Measurements from ENCODE around the gene CNOT2.

The CNOT2 gene

DNA sequence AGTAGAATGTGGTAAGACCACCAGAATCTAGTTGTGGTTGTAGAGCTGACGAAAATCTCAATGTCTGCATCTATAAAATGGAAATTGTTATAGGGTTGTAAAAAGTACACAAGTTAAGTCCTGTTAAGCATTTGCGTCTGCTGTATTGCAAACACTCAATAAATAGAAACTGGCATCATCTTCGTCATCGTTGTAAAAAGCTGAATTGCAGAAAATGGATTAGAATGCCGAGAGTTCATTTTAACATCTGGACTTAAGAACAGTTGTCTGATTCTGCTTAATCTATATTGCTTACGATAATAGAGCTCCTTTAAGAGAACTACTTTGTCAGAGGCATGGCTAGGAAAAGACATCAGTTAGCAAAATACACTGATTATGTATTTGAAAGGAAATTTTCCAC lies 156.1 kb downstream of the CNOT2 start:
- ATAC-seq, result no peak
- TF ChIP-seq PATZ1 (CRISPR knock-in tag; IDR thresholded peaks at IDR 0.05; ENCODE audit: borderline replicate concordance) (no peak), BACH2 (CRISPR knock-in tag; IDR thresholded peaks at IDR 0.05; ENCODE audit: borderline replicate concordance) (no peak), ZNF565 (CRISPR knock-in tag; conservative IDR thresholded peaks at IDR 0.05; ENCODE audit: low read depth) (no peak), TSHZ2 (CRISPR knock-in tag; IDR thresholded peaks at IDR 0.05) (no peak), SNAI2 (CRISPR knock-in tag; IDR thresholded peaks at IDR 0.05) (no peak), ISL1 (CRISPR knock-in tag; IDR thresholded peaks at IDR 0.05) (no peak), GLIS3 (CRISPR knock-in tag; IDR thresholded peaks at IDR 0.05) (no peak)
- TF ChIP-seq, protein P1, sequence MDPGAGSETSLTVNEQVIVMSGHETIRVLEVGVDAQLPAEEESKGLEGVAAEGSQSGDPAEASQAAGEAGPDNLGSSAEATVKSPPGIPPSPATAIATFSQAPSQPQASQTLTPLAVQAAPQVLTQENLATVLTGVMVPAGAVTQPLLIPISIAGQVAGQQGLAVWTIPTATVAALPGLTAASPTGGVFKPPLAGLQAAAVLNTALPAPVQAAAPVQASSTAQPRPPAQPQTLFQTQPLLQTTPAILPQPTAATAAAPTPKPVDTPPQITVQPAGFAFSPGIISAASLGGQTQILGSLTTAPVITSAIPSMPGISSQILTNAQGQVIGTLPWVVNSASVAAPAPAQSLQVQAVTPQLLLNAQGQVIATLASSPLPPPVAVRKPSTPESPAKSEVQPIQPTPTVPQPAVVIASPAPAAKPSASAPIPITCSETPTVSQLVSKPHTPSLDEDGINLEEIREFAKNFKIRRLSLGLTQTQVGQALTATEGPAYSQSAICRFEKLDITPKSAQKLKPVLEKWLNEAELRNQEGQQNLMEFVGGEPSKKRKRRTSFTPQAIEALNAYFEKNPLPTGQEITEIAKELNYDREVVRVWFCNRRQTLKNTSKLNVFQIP (CRISPR knock-in tag; IDR thresholded peaks at IDR 0.05; ENCODE audit: borderline replicate concordance, low read depth), result no peak
- TF ChIP-seq, protein P2, sequence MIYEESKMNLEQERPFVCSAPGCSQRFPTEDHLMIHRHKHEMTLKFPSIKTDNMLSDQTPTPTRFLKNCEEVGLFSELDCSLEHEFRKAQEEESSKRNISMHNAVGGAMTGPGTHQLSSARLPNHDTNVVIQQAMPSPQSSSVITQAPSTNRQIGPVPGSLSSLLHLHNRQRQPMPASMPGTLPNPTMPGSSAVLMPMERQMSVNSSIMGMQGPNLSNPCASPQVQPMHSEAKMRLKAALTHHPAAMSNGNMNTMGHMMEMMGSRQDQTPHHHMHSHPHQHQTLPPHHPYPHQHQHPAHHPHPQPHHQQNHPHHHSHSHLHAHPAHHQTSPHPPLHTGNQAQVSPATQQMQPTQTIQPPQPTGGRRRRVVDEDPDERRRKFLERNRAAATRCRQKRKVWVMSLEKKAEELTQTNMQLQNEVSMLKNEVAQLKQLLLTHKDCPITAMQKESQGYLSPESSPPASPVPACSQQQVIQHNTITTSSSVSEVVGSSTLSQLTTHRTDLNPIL (CRISPR knock-in tag; IDR thresholded peaks at IDR 0.05; ENCODE audit: low read depth), result no peak

DNA sequence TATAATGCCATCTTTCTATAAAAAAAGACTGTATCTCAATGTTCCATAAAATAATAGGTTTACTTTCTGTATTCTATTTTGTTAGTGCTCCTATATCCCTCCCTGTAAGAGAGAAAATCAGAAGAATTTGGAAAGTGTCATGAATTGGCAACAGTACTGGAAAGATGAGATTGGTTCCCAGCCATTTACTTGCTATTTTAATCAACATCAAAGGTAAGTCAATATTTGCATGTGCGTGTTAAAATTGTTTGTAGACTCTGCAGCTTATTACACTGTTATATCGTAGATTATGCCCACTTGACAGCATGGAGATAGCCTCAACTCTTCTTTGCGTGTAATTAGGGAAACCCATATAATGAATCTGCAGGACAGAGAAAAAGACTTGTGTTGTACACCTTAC lies 156.9 kb downstream of the CNOT2 start:
- TF ChIP-seq CSDC2 (CRISPR knock-in tag; IDR thresholded peaks at IDR 0.05), result no peak
- no peak for TF ChIP-seq ZFP30 (CRISPR knock-in tag; IDR thresholded peaks at IDR 0.05)
- TF ChIP-seq TOX (CRISPR knock-in tag; IDR thresholded peaks at IDR 0.05; ENCODE audit: borderline replicate concordance), result no peak
- no peak for TF ChIP-seq RARB (CRISPR knock-in tag; IDR thresholded peaks at IDR 0.05)
- TF ChIP-seq ZFP3 (CRISPR knock-in tag; IDR thresholded peaks at IDR 0.05), result no peak
- TF ChIP-seq ZNF8 (CRISPR knock-in tag; IDR thresholded peaks at IDR 0.05), result no peak
- no peak for TF ChIP-seq ESRRG (CRISPR knock-in tag; IDR thresholded peaks at IDR 0.05)
- no peak for TF ChIP-seq GLIS3 (CRISPR knock-in tag; IDR thresholded peaks at IDR 0.05)
- TF ChIP-seq ZC3H10 (CRISPR knock-in tag; IDR thresholded peaks at IDR 0.05), result no peak
- no peak for TF ChIP-seq ISL1 (CRISPR knock-in tag; IDR thresholded peaks at IDR 0.05)
- ATAC-seq, result no peak

DNA sequence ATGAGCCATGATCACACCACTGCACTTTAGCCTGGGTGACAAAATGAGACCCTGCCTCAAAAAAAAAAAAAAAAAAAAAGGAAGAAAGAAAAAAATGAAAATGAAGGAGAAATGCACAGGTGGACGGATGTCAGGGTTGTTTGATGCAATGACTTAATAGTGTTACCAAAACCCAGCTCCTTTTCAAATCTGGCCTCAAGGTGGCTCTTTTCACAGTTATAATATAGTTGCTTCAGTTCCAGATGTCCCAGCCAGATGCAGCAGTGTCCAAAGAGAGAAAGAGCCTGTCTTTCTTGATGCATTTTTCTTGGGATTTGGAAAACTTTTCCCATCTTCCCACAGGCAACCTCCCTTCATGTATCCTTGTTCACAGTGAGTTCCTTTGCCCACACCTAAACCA lies 159.4 kb downstream of the CNOT2 start:
- no peak for ATAC-seq
- no peak for TF ChIP-seq ZFP3 (CRISPR knock-in tag; IDR thresholded peaks at IDR 0.05)
- no peak for TF ChIP-seq TSHZ2 (CRISPR knock-in tag; IDR thresholded peaks at IDR 0.05)
- no peak for TF ChIP-seq RARB (CRISPR knock-in tag; IDR thresholded peaks at IDR 0.05)
- TF ChIP-seq ZNF70 (CRISPR knock-in tag; IDR thresholded peaks at IDR 0.05), result no peak
- no peak for TF ChIP-seq ARNTL (CRISPR knock-in tag; IDR thresholded peaks at IDR 0.05; ENCODE audit: borderline replicate concordance, low read depth)
- no peak for TF ChIP-seq PPARA (CRISPR knock-in tag; IDR thresholded peaks at IDR 0.05; ENCODE audit: borderline replicate concordance)
- TF ChIP-seq ESRRG (CRISPR knock-in tag; IDR thresholded peaks at IDR 0.05), result no peak

Data from SK-N-SH treated with all-trans-retinoic acid at 6 μM for 48 hours (cell line).